Measurements from ENCODE around the gene FAM13A.

- no peak for TF ChIP-seq CTCF (tag by site-specific recombination; IDR thresholded peaks at IDR 0.05)
- TF ChIP-seq REST (tag by site-specific recombination; IDR thresholded peaks at IDR 0.05) = no peak
- TF ChIP-seq ZBTB48 (tag by site-specific recombination; IDR thresholded peaks at IDR 0.05) = no peak
- no peak for TF ChIP-seq ZNF311 (tag by site-specific recombination; IDR thresholded peaks at IDR 0.05; ENCODE audit: borderline replicate concordance)
These were observed 240.6 kb downstream of the FAM13A start for GRCh38 chr4:88816360-88816759.
